Gastroesophageal sphincter (tissue), 4 donors: ENCODE data around the gene UBE2M. TPM values are rescaled to one million over a fixed set of nuclear protein-coding genes. Genes with fewer than 3 reads are reported as not detected.
A peak's percentile ranks its signal among the peaks of the same experiment; 100 is the strongest.
"Not testable (repeated sequence)": the region's sequence is repeated elsewhere in the genome, so short reads cannot be mapped to it uniquely, and the experiment has no call there.

Experiments
- ATAC-seq: fragments of 150-250 bp; one replicate; pipeline ENCODE4 v1.9.1; 2016; ENCODE audit warnings: mild to moderate bottlenecking, moderate library complexity
- H3K27ac ChIP-seq, 4 donors: fragments of 200-600 bp; sonication (generic) in 3 of 4; 1 replicate in 3 of 4; 2 replicates in 1 of 4; pipeline ENCODE4 v1.5.1; 2016 to 2019
- H3K27me3 ChIP-seq: fragments of 200-600 bp; sonication (generic); one replicate; pipeline ENCODE4 v1.5.1; 2019
- H3K36me3 ChIP-seq, 2 donors: fragments of 200-600 bp; sonication (generic); one replicate each; pipeline ENCODE4 v1.5.1; 2019; ENCODE audit warnings: control low read depth in 1 of 2
- H3K4me1 ChIP-seq, 3 donors: fragments of 200-600 bp; sonication (generic); 1 replicate in 2 of 3; 2 replicates in 1 of 3; pipeline ENCODE4 v1.5.1; 2016 to 2019; ENCODE audit warnings: control low read depth in 2 of 3
- H3K4me3 ChIP-seq, 2 donors: fragments of 200-600 bp; sonication (generic); one replicate each; pipeline ENCODE4 v1.5.1; 2019; ENCODE audit warnings: mild to moderate bottlenecking in 1 of 2, moderate library complexity in 1 of 2
- H3K9me3 ChIP-seq, 3 donors: fragments of 200-600 bp; sonication (generic); one replicate each; pipeline ENCODE4 v1.5.1; 2017 to 2019; ENCODE audit warnings: control low read depth in 2 of 3
- CTCF ChIP-seq, 4 experiments: fragments of 200-600 bp in 2 of 4; fragments of 450-650 bp in 2 of 4; sonication (generic) in 1 of 4; IDR thresholded peaks; one replicate each; pipeline ENCODE4 v1.5.1; 2017 to 2019; ENCODE audit warnings: antibody characterized with exemption in 4 of 4, mild to moderate bottlenecking in 2 of 4, moderate library complexity in 2 of 4
- EP300 ChIP-seq: sonication (generic); formaldehyde crosslinking; IDR thresholded peaks from one replicate; pipeline ENCODE4 v1.6.1; 2017; ENCODE audit warnings: antibody characterized with exemption, mild to moderate bottlenecking
- POLR2A ChIP-seq, 2 donors: fragments of 450-650 bp; IDR thresholded peaks; one replicate each; pipeline ENCODE4 v1.6.1; 2017; ENCODE audit warnings: antibody characterized with exemption in 2 of 2, mild to moderate bottlenecking in 2 of 2, moderate library complexity in 1 of 2
- POLR2AphosphoS5 ChIP-seq: sonication (generic); formaldehyde crosslinking; IDR thresholded peaks from one replicate; pipeline ENCODE4 v1.6.1; 2017; ENCODE audit warnings: antibody characterized with exemption
- WGBS, 2 donors: methylation state at CpG; one replicate each; pipeline ENCODE4 v1.1.5; 2018; ENCODE audit warnings: low coverage in 1 of 2; 5-methylcytosine and 5-hydroxymethylcytosine counted together
- total RNA-seq, 4 donors: library from RNA; depleted of rRNA; stranded (reverse); fragments of >200 nt; gene quantifications; one replicate each; pipeline ENCODE4 v1.1.0, GENCODE V29; 2016

UBE2M gene
- total RNA-seq, 4 donors from 2014 or later: 28.1 to 43.6 (median 37.8) TPM

GRCh38 chr19:58545286-58546018 is 13.0 kb downstream of the UBE2M start:
- no peak for TF ChIP-seq CTCF (IDR thresholded peaks at IDR 0.05)
- no peak for TF ChIP-seq POLR2A (IDR thresholded peaks at IDR 0.05)
- no peak for TF ChIP-seq POLR2AphosphoS5
- TF ChIP-seq EP300: no peak
- Histone ChIP-seq H3K27ac (peak overlapping the region in 3 of 4 donors; percentile 93 to 97 (median 96)), H3K36me3 (peaks cover 9 to 50% of the 10 kb centered on the region in 2 donors), H3K4me1 (peaks cover 5 to 53% (median 22%) of the 10 kb centered on the region in 3 donors), H3K27me3 (peaks cover 5% of the 10 kb centered on the region), H3K4me3 (peak overlapping the region; percentile 76 to 86), H3K9me3 (no peaks in the 10 kb centered on the region)
- no peak for ATAC-seq
- WGBS, 2 donors: 4 to 6% methylated on average over 7 to 16 of the region's 21 CpGs

- Histone ChIP-seq H3K36me3 (peaks cover 9 to 43% of the 10 kb centered on the region in 2 donors), H3K27me3 (peaks cover 9% of the 10 kb centered on the region), H3K4me1 (peaks cover 5 to 53% (median 22%) of the 10 kb centered on the region in 3 donors), H3K27ac (peak overlapping the region; percentile 86 to 97 (median 94)), H3K4me3 (peak overlapping the region; percentile 76 to 86), H3K9me3 (no peaks in the 10 kb centered on the region)
- TF ChIP-seq CTCF (IDR thresholded peaks at IDR 0.05) (peak in 1 of 4 experiments; percentile 12), EP300 (no peak)
- WGBS, 2 donors: 0% methylated on average over 5 of the region's 92 CpGs; no CpG with 5 or more reads in 1 of the 2 donors
- peak; percentile 60 for ATAC-seq
Measured at GRCh38 chr19:58544591-58545285, 13.7 kb downstream of the UBE2M start.

DNA sequence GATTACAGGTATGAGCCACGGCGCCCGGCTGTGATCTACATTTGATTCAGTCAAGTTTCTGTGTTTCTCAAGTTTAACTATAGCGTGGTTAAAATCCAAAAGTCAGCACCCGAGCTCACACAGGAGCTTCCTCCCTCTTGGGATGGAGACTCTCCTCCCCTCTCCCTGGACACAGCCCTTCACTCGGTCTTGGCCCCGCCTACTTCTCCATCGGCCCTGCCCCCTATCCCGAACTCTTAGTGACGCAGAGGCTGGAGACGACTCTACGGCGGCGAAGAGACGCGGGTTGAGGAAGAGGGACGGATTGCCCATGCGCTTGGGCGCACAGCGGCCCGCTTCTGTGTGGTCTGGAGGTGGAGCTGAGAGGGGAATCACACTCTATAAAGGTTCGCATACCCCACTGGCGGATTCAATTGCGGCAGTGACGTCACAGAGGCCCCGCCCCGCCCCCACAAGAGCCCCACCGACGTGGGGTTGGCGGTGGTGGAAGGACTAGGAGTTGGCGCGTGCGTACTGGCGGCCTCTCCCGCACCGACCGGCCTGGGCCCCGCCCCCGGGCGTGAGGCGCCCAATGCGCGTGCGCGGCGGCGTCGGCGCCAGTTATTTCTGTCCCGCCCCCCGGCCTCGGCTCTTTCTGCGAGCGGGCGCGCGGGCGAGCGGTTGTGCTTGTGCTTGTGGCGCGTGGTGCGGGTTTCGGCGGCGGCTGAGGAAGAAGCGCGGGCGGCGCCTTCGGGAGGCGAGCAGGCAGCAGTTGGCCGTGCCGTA is 14.4 kb downstream of the UBE2M start, which contains the start of gene TRIM28:
TSS of gene TRIM28 (plus strand) at position 239 of the 765 bp plus-strand sequence. CDS start 694 bp downstream, outside the sequence.
- Histone ChIP-seq H3K4me3 (peak within 1 kb of the TSS; percentile 76 to 86), H3K27ac (peak within 1 kb of the TSS; percentile 86 to 97 (median 94)), H3K27me3 (peaks cover 16% of the 10 kb centered on the region), H3K4me1 (peaks cover 5 to 49% (median 22%) of the 10 kb centered on the region in 3 donors), H3K36me3 (peaks cover 7 to 36% of the 10 kb centered on the region in 2 donors), H3K9me3 (no peaks in the 10 kb centered on the region)
- ATAC-seq: peak; percentile 97
- 0 to 7% methylated on average over 3 to 5 of the region's 73 CpGs for WGBS, 2 donors
- peak in 2 of 4 experiments; percentile 5 to 26 for TF ChIP-seq CTCF (IDR thresholded peaks at IDR 0.05)
- TF ChIP-seq POLR2A (IDR thresholded peaks at IDR 0.05): peak; percentile 99
- TF ChIP-seq EP300: no peak
- peak; percentile 98 for TF ChIP-seq POLR2AphosphoS5

- Histone ChIP-seq H3K27ac (peak overlapping the region; percentile 86 to 97 (median 94)), H3K27me3 (peaks cover 28% of the 10 kb centered on the region), H3K4me3 (peak overlapping the region in 1 of 2 donors; percentile 86), H3K36me3 (peaks cover 0 to 24% of the 10 kb centered on the region in 2 donors), H3K4me1 (peaks cover 5 to 47% (median 27%) of the 10 kb centered on the region in 3 donors)
- WGBS, 2 donors: 75 to 84% methylated on average over 3 to 5 of the region's 18 CpGs
- ATAC-seq, H3K9me3 ChIP-seq: not testable (repeated sequence)
Measured at GRCh38 chr19:58542641-58543372, 15.6 kb downstream of the UBE2M start.

- Histone ChIP-seq H3K27me3 (peaks cover 44% of the 10 kb centered on the region), H3K4me1 (peaks cover 0 to 18% (median 5%) of the 10 kb centered on the region in 3 donors)
- not testable (repeated sequence) for H3K36me3 ChIP-seq, H3K4me3 ChIP-seq, H3K9me3 ChIP-seq, ATAC-seq, H3K27ac ChIP-seq
Measured at GRCh38 chr19:58539169-58539559, 19.2 kb downstream of the UBE2M start.
